A673 (cell line): ENCODE results near the gene SH3TC2. TPM values are rescaled to one million over a fixed set of nuclear protein-coding genes. Genes with fewer than 3 reads are reported as not detected.

ENCODE experiments used
- BruUV-seq: library from RNA; stranded (reverse); fragments of 400-500 nt; replicated peaks from 2 replicates; lab custom pipeline; 2021; lab: Mats Ljungman, UMichigan
- CTCF ChIA-PET: fragments of 300-600 bp; sonication (Branson Sonifier 250); formaldehyde crosslinking; loops from one replicate; lab custom pipeline; 2022; ENCODE audit warnings: antibody characterized with exemption; lab: Charles Lee
- POLR2A ChIA-PET: fragments of 300-600 bp; sonication (Branson Sonifier 250); formaldehyde crosslinking; loops from one replicate; lab custom pipeline; 2022; ENCODE audit warnings: antibody characterized with exemption; ENCODE audit not compliant: low non-redundant PET; lab: Charles Lee
- DNase-seq: peaks from one replicate; pipeline ENCODE4 v3.0.0-alpha.2; 2015; ENCODE audit warnings: low spot score
- H3K27ac ChIP-seq: fragments of 200-600 bp; sonication (generic); 2 replicates; pipeline ENCODE4 v1.5.1; 2016; ENCODE audit warnings: mixed run types, low read depth, mild to moderate bottlenecking, mixed read lengths, antibody characterized with exemption, low read length; ENCODE audit not compliant: poor library complexity, severe bottlenecking
- H3K27me3 ChIP-seq: fragments of 200-600 bp; sonication (generic); replicated peaks from 2 replicates; pipeline ENCODE4 v1.6.1; 2017; ENCODE audit warnings: mixed run types, low read depth, mild to moderate bottlenecking, mixed read lengths, antibody characterized with exemption, low read length; ENCODE audit not compliant: insufficient read depth, poor library complexity
- H3K36me3 ChIP-seq: fragments of 200-600 bp; sonication (generic); 2 replicates; pipeline ENCODE4 v1.6.1; 2016; ENCODE audit warnings: mixed run types, mild to moderate bottlenecking, mixed read lengths, antibody characterized with exemption, low read length; ENCODE audit not compliant: insufficient read depth, poor library complexity, severe bottlenecking
- H3K4me1 ChIP-seq: fragments of 200-600 bp; sonication (generic); 2 replicates; pipeline ENCODE4 v1.6.1; 2017; ENCODE audit warnings: mixed run types, mild to moderate bottlenecking, mixed read lengths, antibody characterized with exemption, low read length; ENCODE audit not compliant: insufficient read depth, poor library complexity, severe bottlenecking
- H3K4me3 ChIP-seq: fragments of 200-600 bp; sonication (generic); 2 replicates; pipeline ENCODE4 v1.5.1; 2016; ENCODE audit warnings: low read depth, mixed run types, mild to moderate bottlenecking, mixed read lengths, low read length; ENCODE audit not compliant: poor library complexity, severe bottlenecking
- H3K9me3 ChIP-seq: fragments of 200-600 bp; sonication (generic); 2 replicates; pipeline ENCODE4 v1.6.1; 2016; ENCODE audit warnings: mixed run types, low read depth, mild to moderate bottlenecking, mixed read lengths, antibody characterized with exemption, low read length; ENCODE audit not compliant: poor library complexity, severe bottlenecking
- CTCF ChIP-seq: fragments of 300-800, 200-600 bp; sonication (generic); conservative IDR thresholded peaks from 2 replicates; pipeline ENCODE4 v1.5.1; 2017; ENCODE audit warnings: low read depth, mild to moderate bottlenecking, antibody characterized with exemption, low read length, moderate library complexity, mixed read lengths
- EZH2 ChIP-seq: fragments of 200-600 bp; sonication (generic); IDR thresholded peaks from 2 replicates; pipeline ENCODE4 v1.6.1; 2017; ENCODE audit warnings: borderline replicate concordance, low read depth, mild to moderate bottlenecking, mixed read lengths, antibody characterized with exemption, low read length; ENCODE audit not compliant: poor library complexity, severe bottlenecking
- intact Hi-C: fragments of 100-400 bp; cut with micrococcal nuclease; formaldehyde crosslinking; loops from one replicate; pipeline ENCODE4 v1.10.0; 2022; ENCODE audit not compliant: unreplicated experiment
- total RNA-seq: library from RNA; stranded (reverse); gene quantifications from 2 replicates; pipeline ENCODE4 v1.2.3, GENCODE V29; 2021

SH3TC2 gene
- total RNA-seq, 1 experiment from 2014 or later = 2.5 TPM

GRCh38 chr5:149048811-149049210 lies 14.1 kb downstream of the SH3TC2 start:
- ChIA-PET POLR2A (no interaction called here), CTCF (no interaction called here)
- DNase-seq = no peak
- TF ChIP-seq CTCF (no peak), EZH2 (no peak)
- Histone ChIP-seq H3K27me3 (no peaks in the 10 kb centered on the region), H3K4me1 (no peaks in the 10 kb centered on the region), H3K36me3 (no peaks in the 10 kb centered on the region), H3K4me3 (no peak overlapping the region), H3K9me3 (no peaks in the 10 kb centered on the region), H3K27ac (no peak overlapping the region)
- BruUV-seq = no TSS peak
- intact Hi-C loops = no loop called here

GRCh38 chr5:149047462-149047861 lies 15.4 kb downstream of the SH3TC2 start:
- DNase-seq = no peak
- no peak overlapping the region for H3K4me3 ChIP-seq
- H3K4me1 ChIP-seq = no peaks in the 10 kb centered on the region
- CTCF ChIA-PET = no interaction called here
- intact Hi-C loops = no loop called here
- H3K27ac ChIP-seq = no peak overlapping the region
- no peak for TF ChIP-seq CTCF
- TF ChIP-seq EZH2 = no peak
- H3K9me3 ChIP-seq = no peaks in the 10 kb centered on the region
- POLR2A ChIA-PET = no interaction called here
- H3K27me3 ChIP-seq = no peaks in the 10 kb centered on the region
- BruUV-seq = no TSS peak
- H3K36me3 ChIP-seq = no peaks in the 10 kb centered on the region

GRCh38 chr5:149046196-149046829 lies 16.5 kb downstream of the SH3TC2 start:
- BruUV-seq = no TSS peak
- H3K36me3 ChIP-seq = no peaks in the 10 kb centered on the region
- H3K27me3 ChIP-seq = no peaks in the 10 kb centered on the region
- ChIA-PET CTCF (no interaction called here), POLR2A (no interaction called here)
- no peak for DNase-seq
- no peak overlapping the region for H3K27ac ChIP-seq
- TF ChIP-seq CTCF (no peak), EZH2 (no peak)
- no peaks in the 10 kb centered on the region for H3K9me3 ChIP-seq
- no peaks in the 10 kb centered on the region for H3K4me1 ChIP-seq
- intact Hi-C loops = no loop called here
- H3K4me3 ChIP-seq = no peak overlapping the region
